ENCODE data around the gene CD3E.

The CD3E gene

DNA sequence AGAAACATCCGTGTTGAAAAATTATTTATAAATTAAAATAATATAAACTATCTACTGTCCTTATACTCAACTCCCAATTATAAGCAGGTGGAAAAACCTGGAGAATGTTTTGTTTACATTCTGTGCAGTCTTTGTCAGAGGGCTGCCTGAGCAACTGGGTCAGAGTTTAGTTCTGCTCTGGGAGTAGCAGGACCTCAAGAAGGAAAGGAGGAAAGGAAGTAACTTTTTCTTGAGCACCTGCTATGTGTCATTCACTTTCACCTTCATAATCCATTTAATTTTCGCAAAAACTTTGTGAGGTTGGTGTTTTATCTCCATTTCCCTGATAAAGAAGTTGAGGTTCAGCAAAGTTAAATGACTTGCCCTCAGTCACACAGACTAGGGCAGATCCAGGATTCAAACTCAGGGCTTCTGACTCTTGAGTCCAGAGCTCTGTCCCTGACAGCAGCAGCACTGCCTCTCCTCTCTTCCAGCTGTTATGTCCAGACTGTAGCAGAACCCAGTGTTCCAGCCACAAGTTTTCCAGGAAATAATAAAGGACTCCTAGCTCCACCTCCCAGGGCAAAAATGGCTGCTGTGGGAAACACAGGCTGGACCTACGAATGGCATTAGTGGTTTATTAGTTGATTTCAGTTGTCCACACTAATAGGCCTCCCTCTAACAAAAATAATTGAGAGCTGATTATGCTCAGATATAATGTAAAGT, 6.4 kb downstream of the CD3E start:
- H3K4me3 ChIP-seq (replicated peaks; ENCODE audit: low read depth, low read length) = no peak overlapping the region
- TF ChIP-seq CTCF (IDR thresholded peaks at IDR 0.05; ENCODE audit: low read depth, low read length, missing control alignments) = no peak
- no peak for DNase-seq (ENCODE audit: extremely low read depth, low read depth)

- H3K4me3 ChIP-seq (replicated peaks; ENCODE audit: low read depth, low read length) = no peak overlapping the region
- TF ChIP-seq CTCF (IDR thresholded peaks at IDR 0.05; ENCODE audit: low read depth, low read length, missing control alignments) = no peak
- DNase-seq (ENCODE audit: extremely low read depth, low read depth) = no peak
These were observed 7.0 kb downstream of the CD3E start for GRCh38 chr11:118311518-118311917.

GRCh38 chr11:118312328-118312727, 7.8 kb downstream of the CD3E start:
- H3K4me3 ChIP-seq (replicated peaks; ENCODE audit: low read depth, low read length) = no peak overlapping the region
- no peak for TF ChIP-seq CTCF (IDR thresholded peaks at IDR 0.05; ENCODE audit: low read depth, low read length, missing control alignments)
- DNase-seq (ENCODE audit: extremely low read depth, low read depth) = no peak

DNA sequence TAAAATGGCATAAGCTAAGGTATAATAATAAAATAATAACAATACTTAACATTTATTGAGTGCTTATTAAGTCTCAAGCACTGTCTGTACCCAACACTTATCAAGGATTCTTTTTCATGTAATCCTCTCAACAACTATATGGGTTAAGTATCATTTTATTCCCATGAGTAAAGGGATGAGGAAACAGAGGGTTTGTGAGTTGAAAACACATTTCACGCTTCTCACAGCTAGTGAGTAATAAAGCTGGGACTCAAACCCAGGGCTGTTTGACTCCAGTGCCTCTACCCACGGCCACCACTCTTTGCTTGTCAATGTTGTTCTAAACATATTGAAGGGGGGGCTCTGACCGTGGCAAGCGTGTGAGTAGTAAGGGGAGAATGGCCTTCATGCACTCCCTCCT, 8.7 kb downstream of the CD3E start:
- H3K4me3 ChIP-seq (replicated peaks; ENCODE audit: low read depth, low read length) = no peak overlapping the region
- no peak for DNase-seq (ENCODE audit: extremely low read depth, low read depth)
- no peak for TF ChIP-seq CTCF (IDR thresholded peaks at IDR 0.05; ENCODE audit: low read depth, low read length, missing control alignments)

- H3K4me3 ChIP-seq (replicated peaks; ENCODE audit: low read depth, low read length) = no peak overlapping the region
- DNase-seq (ENCODE audit: extremely low read depth, low read depth) = no peak
These were observed 10.5 kb downstream of the CD3E start for GRCh38 chr11:118314988-118315411.

GRCh38 chr11:118318124-118318523, 13.6 kb downstream of the CD3E start:
- no peak overlapping the region for H3K4me3 ChIP-seq (replicated peaks; ENCODE audit: low read depth, low read length)
- no peak for TF ChIP-seq CTCF (IDR thresholded peaks at IDR 0.05; ENCODE audit: low read depth, low read length, missing control alignments)
- no peak for DNase-seq (ENCODE audit: extremely low read depth, low read depth)

More at GRCh38 chr11:118314988-118315411, 10.5 kb downstream of the CD3E start:
- no peak for TF ChIP-seq CTCF (IDR thresholded peaks at IDR 0.05; ENCODE audit: low read depth, low read length, missing control alignments)
